ENCODE measurements around the gene OSBP2.

OSBP2 gene

GRCh38 chr22:30720263-30720837, 25.7 kb downstream of the OSBP2 start:
- no peak overlapping the region for H2AFZ ChIP-seq (ENCODE audit: low read depth, low read length)
- no peak overlapping the region for H3K18ac ChIP-seq (ENCODE audit: low read depth in 1 of 2, low read length in 2 of 2)
- no peak overlapping the region for H2AK5ac ChIP-seq (ENCODE audit: low read length, severe bottlenecking)
- no peaks in the 10 kb centered on the region for H3K27me3 ChIP-seq (ENCODE audit: control insufficient read depth in 1 of 2, insufficient read depth in 1 of 2, low read length in 2 of 2)
- H3K4me1 ChIP-seq (ENCODE audit: control insufficient read depth, insufficient read depth, low read depth, low read length) = peaks cover 4% of the 10 kb centered on the region
- no peak overlapping the region for H4K91ac ChIP-seq (ENCODE audit: low read length)
- no peak overlapping the region for H3K23ac ChIP-seq (ENCODE audit: low read length in 2 of 2)
- no peak overlapping the region for H2BK120ac ChIP-seq (ENCODE audit: low read depth, low read length)
- WGBS = 74% methylated on average over 5 of the region's 5 CpGs
- no peak overlapping the region for H2BK5ac ChIP-seq (ENCODE audit: low read depth, low read length, poor library complexity, severe bottlenecking)
- no peak overlapping the region for H3K27ac ChIP-seq (ENCODE audit: low read length, poor library complexity, severe bottlenecking)
- H3K79me1 ChIP-seq (replicated peaks; ENCODE audit: low read length, poor library complexity, severe bottlenecking) = no peaks in the 10 kb centered on the region
- no peak overlapping the region for H4K8ac ChIP-seq (ENCODE audit: low read length)
- no peak overlapping the region for H2BK15ac ChIP-seq (ENCODE audit: low read depth, poor library complexity, severe bottlenecking)
- no peak for DNase-seq
- no peak overlapping the region for H3K14ac ChIP-seq (ENCODE audit: low read length in 2 of 2)
- H2BK12ac ChIP-seq (ENCODE audit: low read length in 2 of 2) = no peak overlapping the region
- H3K36me3 ChIP-seq (ENCODE audit: control insufficient read depth in 1 of 2, insufficient read depth in 2 of 2, low read depth in 1 of 2, low read length in 2 of 2) = no peaks in the 10 kb centered on the region
- no peaks in the 10 kb centered on the region for H3K9me3 ChIP-seq (ENCODE audit: control insufficient read depth, low read length)
- H3K9ac ChIP-seq (ENCODE audit: low read length) = no peak overlapping the region
- no peak overlapping the region for H3K4me3 ChIP-seq (ENCODE audit: insufficient read depth in 1 of 2, low read depth in 1 of 2, low read length in 2 of 2)
- no peak overlapping the region for H3K4ac ChIP-seq (ENCODE audit: low read depth in 1 of 2, low read length in 2 of 2)
- H3K4me2 ChIP-seq (ENCODE audit: low read length, poor library complexity, severe bottlenecking) = no peak overlapping the region

GRCh38 chr22:30721741-30722140, 27.1 kb downstream of the OSBP2 start:
- Histone ChIP-seq H2AK5ac (ENCODE audit: low read length, severe bottlenecking) (no peak overlapping the region), H4K91ac (ENCODE audit: low read length) (no peak overlapping the region), H3K4me2 (ENCODE audit: low read length, poor library complexity, severe bottlenecking) (no peak overlapping the region), H2BK120ac (ENCODE audit: low read depth, low read length) (no peak overlapping the region), H2BK15ac (ENCODE audit: low read depth, poor library complexity, severe bottlenecking) (no peak overlapping the region), H3K36me3 (ENCODE audit: control insufficient read depth in 1 of 2, insufficient read depth in 2 of 2, low read depth in 1 of 2, low read length in 2 of 2) (no peaks in the 10 kb centered on the region), H3K79me1 (replicated peaks; ENCODE audit: low read length, poor library complexity, severe bottlenecking) (no peaks in the 10 kb centered on the region), H4K8ac (ENCODE audit: low read length) (no peak overlapping the region), H3K9ac (ENCODE audit: low read length) (no peak overlapping the region), H2BK12ac (ENCODE audit: low read length in 2 of 2) (no peak overlapping the region), H2BK5ac (ENCODE audit: low read depth, low read length, poor library complexity, severe bottlenecking) (no peak overlapping the region), H3K4ac (ENCODE audit: low read depth in 1 of 2, low read length in 2 of 2) (no peak overlapping the region), H3K27me3 (ENCODE audit: control insufficient read depth in 1 of 2, insufficient read depth in 1 of 2, low read length in 2 of 2) (no peaks in the 10 kb centered on the region), H3K18ac (ENCODE audit: low read depth in 1 of 2, low read length in 2 of 2) (no peak overlapping the region), H3K27ac (ENCODE audit: low read length, poor library complexity, severe bottlenecking) (no peak overlapping the region), H3K4me3 (ENCODE audit: insufficient read depth in 1 of 2, low read depth in 1 of 2, low read length in 2 of 2) (no peak overlapping the region), H2AFZ (ENCODE audit: low read depth, low read length) (no peak overlapping the region), H3K23ac (ENCODE audit: low read length in 2 of 2) (no peak overlapping the region), H3K9me3 (ENCODE audit: control insufficient read depth, low read length) (no peaks in the 10 kb centered on the region), H3K4me1 (ENCODE audit: control insufficient read depth, insufficient read depth, low read depth, low read length) (peaks cover 4% of the 10 kb centered on the region), H3K14ac (ENCODE audit: low read length in 2 of 2) (no peak overlapping the region)
- no peak for DNase-seq
- WGBS = 77% methylated on average over 3 of the region's 4 CpGs

GRCh38 chr22:30728826-30729225, 34.2 kb downstream of the OSBP2 start:
- no peak overlapping the region for H2AK5ac ChIP-seq (ENCODE audit: low read length, severe bottlenecking)
- DNase-seq = no peak
- no peak overlapping the region for H2BK12ac ChIP-seq (ENCODE audit: low read length in 2 of 2)
- no peak overlapping the region for H2AFZ ChIP-seq (ENCODE audit: low read depth, low read length)
- no peak overlapping the region for H3K4me3 ChIP-seq (ENCODE audit: insufficient read depth in 1 of 2, low read depth in 1 of 2, low read length in 2 of 2)
- H3K27ac ChIP-seq (ENCODE audit: low read length, poor library complexity, severe bottlenecking) = no peak overlapping the region
- H3K4me2 ChIP-seq (ENCODE audit: low read length, poor library complexity, severe bottlenecking) = no peak overlapping the region
- no peak overlapping the region for H3K4ac ChIP-seq (ENCODE audit: low read depth in 1 of 2, low read length in 2 of 2)
- H3K23ac ChIP-seq (ENCODE audit: low read length in 2 of 2) = no peak overlapping the region
- no peak overlapping the region for H4K91ac ChIP-seq (ENCODE audit: low read length)
- H3K36me3 ChIP-seq (ENCODE audit: control insufficient read depth in 1 of 2, insufficient read depth in 2 of 2, low read depth in 1 of 2, low read length in 2 of 2) = no peaks in the 10 kb centered on the region
- no peak overlapping the region for H3K9ac ChIP-seq (ENCODE audit: low read length)
- H3K4me1 ChIP-seq (ENCODE audit: control insufficient read depth, insufficient read depth, low read depth, low read length) = peaks cover 4% of the 10 kb centered on the region
- no peak overlapping the region for H3K18ac ChIP-seq (ENCODE audit: low read depth in 1 of 2, low read length in 2 of 2)
- peaks cover 0 to 4% of the 10 kb centered on the region in 2 experiments for H3K27me3 ChIP-seq (ENCODE audit: control insufficient read depth in 1 of 2, insufficient read depth in 1 of 2, low read length in 2 of 2)
- no peaks in the 10 kb centered on the region for H3K9me3 ChIP-seq (ENCODE audit: control insufficient read depth, low read length)
- H2BK5ac ChIP-seq (ENCODE audit: low read depth, low read length, poor library complexity, severe bottlenecking) = no peak overlapping the region
- H4K8ac ChIP-seq (ENCODE audit: low read length) = no peak overlapping the region
- H3K79me1 ChIP-seq (replicated peaks; ENCODE audit: low read length, poor library complexity, severe bottlenecking) = no peaks in the 10 kb centered on the region
- H3K14ac ChIP-seq (ENCODE audit: low read length in 2 of 2) = no peak overlapping the region
- no peak overlapping the region for H2BK15ac ChIP-seq (ENCODE audit: low read depth, poor library complexity, severe bottlenecking)
- WGBS = no CpG with 5 or more reads among the region's 2 CpGs
- no peak overlapping the region for H2BK120ac ChIP-seq (ENCODE audit: low read depth, low read length)

GRCh38 chr22:30731658-30732057, 37.0 kb downstream of the OSBP2 start:
- H2AK5ac ChIP-seq (ENCODE audit: low read length, severe bottlenecking) = no peak overlapping the region
- no peak overlapping the region for H2BK12ac ChIP-seq (ENCODE audit: low read length in 2 of 2)
- WGBS = 83% methylated on average over 6 of the region's 6 CpGs
- no peak overlapping the region for H3K4me3 ChIP-seq (ENCODE audit: insufficient read depth in 1 of 2, low read depth in 1 of 2, low read length in 2 of 2)
- no peak overlapping the region for H3K18ac ChIP-seq (ENCODE audit: low read depth in 1 of 2, low read length in 2 of 2)
- H3K4ac ChIP-seq (ENCODE audit: low read depth in 1 of 2, low read length in 2 of 2) = no peak overlapping the region
- no peak overlapping the region for H2BK120ac ChIP-seq (ENCODE audit: low read depth, low read length)
- no peak overlapping the region for H3K4me2 ChIP-seq (ENCODE audit: low read length, poor library complexity, severe bottlenecking)
- peaks cover 0 to 4% of the 10 kb centered on the region in 2 experiments for H3K27me3 ChIP-seq (ENCODE audit: control insufficient read depth in 1 of 2, insufficient read depth in 1 of 2, low read length in 2 of 2)
- H3K4me1 ChIP-seq (ENCODE audit: control insufficient read depth, insufficient read depth, low read depth, low read length) = peaks cover 4% of the 10 kb centered on the region
- DNase-seq = no peak
- no peaks in the 10 kb centered on the region for H3K36me3 ChIP-seq (ENCODE audit: control insufficient read depth in 1 of 2, insufficient read depth in 2 of 2, low read depth in 1 of 2, low read length in 2 of 2)
- no peak overlapping the region for H4K91ac ChIP-seq (ENCODE audit: low read length)
- no peak overlapping the region for H2BK15ac ChIP-seq (ENCODE audit: low read depth, poor library complexity, severe bottlenecking)
- no peaks in the 10 kb centered on the region for H3K9me3 ChIP-seq (ENCODE audit: control insufficient read depth, low read length)
- no peak overlapping the region for H2AFZ ChIP-seq (ENCODE audit: low read depth, low read length)
- no peak overlapping the region for H3K9ac ChIP-seq (ENCODE audit: low read length)
- no peak overlapping the region for H2BK5ac ChIP-seq (ENCODE audit: low read depth, low read length, poor library complexity, severe bottlenecking)
- no peak overlapping the region for H3K23ac ChIP-seq (ENCODE audit: low read length in 2 of 2)
- no peak overlapping the region for H3K27ac ChIP-seq (ENCODE audit: low read length, poor library complexity, severe bottlenecking)
- H4K8ac ChIP-seq (ENCODE audit: low read length) = no peak overlapping the region
- no peaks in the 10 kb centered on the region for H3K79me1 ChIP-seq (replicated peaks; ENCODE audit: low read length, poor library complexity, severe bottlenecking)
- no peak overlapping the region for H3K14ac ChIP-seq (ENCODE audit: low read length in 2 of 2)
